Neural progenitor cell (in vitro differentiated cells): ENCODE results near the gene FAT4. TPM values are rescaled to one million over a fixed set of nuclear protein-coding genes. Genes with fewer than 3 reads are reported as not detected.

Experiments
- DNase-seq: peaks from one replicate; pipeline ENCODE4 v3.0.0-alpha.2; 2016; ENCODE audit warnings: low spot score
- H2AFZ ChIP-seq: fragments of 200-600 bp; sonication (generic); replicated peaks from 2 replicates; pipeline ENCODE4 v1.6.1; 2016; ENCODE audit warnings: antibody characterized with exemption
- H3F3A ChIP-seq: fragments of 200-600 bp; sonication (generic); 2 replicates; pipeline ENCODE4 v1.6.1; 2016; ENCODE audit warnings: antibody characterized with exemption, low read depth
- H3K27ac ChIP-seq: fragments of 200-600 bp; sonication (generic); 2 replicates; pipeline ENCODE4 v1.5.1; 2016; ENCODE audit warnings: mild to moderate bottlenecking
- H3K27me3 ChIP-seq: fragments of 200-600 bp; sonication (generic); 2 replicates; pipeline ENCODE4 v1.6.1; 2016; ENCODE audit warnings: mild to moderate bottlenecking, moderate library complexity
- H3K36me3 ChIP-seq: fragments of 200-600 bp; sonication (generic); 2 replicates; pipeline ENCODE4 v1.5.1; 2016
- H3K4me1 ChIP-seq: fragments of 200-600 bp; sonication (generic); 2 replicates; pipeline ENCODE4 v1.6.1; 2016; ENCODE audit warnings: mixed run types
- H3K4me2 ChIP-seq: fragments of 200-600 bp; sonication (generic); 2 replicates; pipeline ENCODE4 v1.6.1; 2016
- H3K4me3 ChIP-seq: fragments of 200-600 bp; sonication (generic); 2 replicates; pipeline ENCODE4 v1.5.1; 2016
- H3K79me2 ChIP-seq: fragments of 200-600 bp; sonication (generic); 2 replicates; pipeline ENCODE4 v1.6.1; 2016; ENCODE audit warnings: low read depth
- H3K9ac ChIP-seq: fragments of 200-600 bp; sonication (generic); 2 replicates; pipeline ENCODE4 v1.6.1; 2016
- H3K9me3 ChIP-seq: fragments of 200-600 bp; sonication (generic); 2 replicates; pipeline ENCODE4 v1.5.1; 2016; ENCODE audit warnings: low read depth
- H4K20me1 ChIP-seq: fragments of 200-600 bp; sonication (generic); 2 replicates; pipeline ENCODE4 v1.6.1; 2016; ENCODE audit warnings: low read depth
- H3K27ac Mint-ChIP-seq: 3 replicates; pipeline ENCODE4 v1.8.0; 2021; ENCODE audit warnings: mixed read lengths
- H3K27me3 Mint-ChIP-seq: 2 replicates; pipeline ENCODE4 v1.8.0; 2022; ENCODE audit warnings: low read depth, mild to moderate bottlenecking, inconsistent platforms, moderate library complexity, mixed read lengths; ENCODE audit not compliant: insufficient read depth
- H3K36me3 Mint-ChIP-seq: 3 replicates; pipeline ENCODE4 v1.8.0; 2021; ENCODE audit warnings: mixed read lengths
- H3K4me1 Mint-ChIP-seq: 3 replicates; pipeline ENCODE4 v1.8.0; 2021; ENCODE audit warnings: mixed read lengths
- H3K4me3 Mint-ChIP-seq: 3 replicates; pipeline ENCODE4 v1.8.0; 2021; ENCODE audit warnings: mild to moderate bottlenecking, moderate library complexity, mixed read lengths
- H3K9me3 Mint-ChIP-seq: 3 replicates; pipeline ENCODE4 v1.8.0; 2020; ENCODE audit warnings: mixed read lengths
- CTCF ChIP-seq: fragments of 200-600 bp; sonication (generic); IDR thresholded peaks from 2 replicates; pipeline ENCODE4 v1.5.1; 2017; ENCODE audit warnings: antibody characterized with exemption, mild to moderate bottlenecking
- EZH2 ChIP-seq: fragments of 200-600 bp; sonication (generic); IDR thresholded peaks from 2 replicates; pipeline ENCODE4 v1.6.1; 2017; ENCODE audit warnings: antibody characterized with exemption, mild to moderate bottlenecking, moderate library complexity
- EZH2phosphoT487 ChIP-seq: fragments of 200-600 bp; sonication (generic); IDR thresholded peaks from 2 replicates; pipeline ENCODE4 v1.6.1; 2017; ENCODE audit warnings: antibody characterized with exemption
- small RNA-seq: library from RNA; depleted of rRNA; stranded (forward); fragments of <200 nt; gene quantifications from one replicate; pipeline ENCODE3, GENCODE V24; 2015
- total RNA-seq: library from RNA; depleted of rRNA; stranded (reverse); fragments of >200 nt; gene quantifications from 2 replicates; pipeline ENCODE4 v1.2.3, GENCODE V29; 2015; ENCODE audit warnings: low replicate concordance

Gene FAT4
- total RNA-seq, 1 donor from 2014 or later: 8.5 TPM

GRCh38 chr4:125360727-125361126 is 46.0 kb downstream of the FAT4 start:
- no peaks in the 10 kb centered on the region for H3K27me3 ChIP-seq
- peak overlapping the region; percentile 76 for H3K4me2 ChIP-seq
- no peaks in the 10 kb centered on the region for H3K9me3 ChIP-seq
- peaks cover 15% of the 10 kb centered on the region for H3K79me2 ChIP-seq
- H2AFZ ChIP-seq: no peak overlapping the region
- Mint-ChIP-seq H3K27me3 (no peaks in the 10 kb centered on the region), H3K9me3 (no peaks in the 10 kb centered on the region), H3K36me3 (peaks cover 5% of the 10 kb centered on the region), H3K4me1 (peaks cover 32% of the 10 kb centered on the region), H3K4me3 (no peak overlapping the region), H3K27ac (no peak overlapping the region)
- no peak for TF ChIP-seq EZH2
- no peak for TF ChIP-seq EZH2phosphoT487
- no peak for TF ChIP-seq CTCF
- peak overlapping the region; percentile 93 for H3K27ac ChIP-seq
- no peak for DNase-seq
- H3K4me3 ChIP-seq: no peak overlapping the region
- H3K4me1 ChIP-seq: peaks cover 53% of the 10 kb centered on the region
- H4K20me1 ChIP-seq: no peaks in the 10 kb centered on the region
- peaks cover 45% of the 10 kb centered on the region for H3F3A ChIP-seq
- no peak overlapping the region for H3K9ac ChIP-seq
- no peaks in the 10 kb centered on the region for H3K36me3 ChIP-seq

Small RNAs within 50 kb of the gene (small RNA-seq; reads per million reads assigned to genes)
- not detected for gene RF00019
